Effector memory CD8-positive, alpha-beta T cell (primary cell): ENCODE results near the gene CYP2D6.
"Not testable (repeated sequence)": the region's sequence is repeated elsewhere in the genome, so short reads cannot be mapped to it uniquely, and the experiment has no call there.

Experiments used
- ATAC-seq: fragments of 150-1000 bp; cut with Tn5 transposase; replicated peaks from 2 replicates; pipeline ENCODE4 v1.10.0; 2021; ENCODE audit warnings: mild to moderate bottlenecking, moderate library complexity
- DNase-seq, 3 experiments: peaks; one replicate each; pipeline ENCODE4 v3.0.0; 2021
- H3K27ac Mint-ChIP-seq, 2 donors: one replicate each; pipeline ENCODE4 v1.8.0; 2022; ENCODE audit warnings: mild to moderate bottlenecking in 2 of 2, mixed read lengths in 2 of 2, moderate library complexity in 2 of 2
- H3K27me3 Mint-ChIP-seq, 2 donors: one replicate each; pipeline ENCODE4 v1.8.0; 2022; ENCODE audit warnings: mixed read lengths in 2 of 2
- H3K36me3 Mint-ChIP-seq: one replicate; pipeline ENCODE4 v1.8.0; 2022; ENCODE audit warnings: mild to moderate bottlenecking, moderate library complexity, mixed read lengths; ENCODE audit not compliant: insufficient read depth
- H3K4me1 Mint-ChIP-seq, 2 donors: one replicate each; pipeline ENCODE4 v1.8.0; 2022; ENCODE audit warnings: low read depth in 2 of 2, mixed read lengths in 2 of 2
- H3K4me3 Mint-ChIP-seq, 2 donors: one replicate each; pipeline ENCODE4 v1.8.0; 2022; ENCODE audit warnings: mild to moderate bottlenecking in 2 of 2, mixed read lengths in 2 of 2, moderate library complexity in 2 of 2
- H3K9me3 Mint-ChIP-seq, 2 donors: one replicate each; pipeline ENCODE4 v1.8.0; 2022; ENCODE audit warnings: mixed read lengths in 2 of 2

CYP2D6 gene

GRCh38 chr22:42138122-42138770, 7.6 kb upstream of the CYP2D6 start:
- DNase-seq (no peak), ATAC-seq (no peak)
- Mint-ChIP-seq H3K27me3 (no peaks in the 10 kb centered on the region), H3K36me3 (peaks cover 14% of the 10 kb centered on the region), H3K27ac (no peak overlapping the region), H3K9me3 (no peaks in the 10 kb centered on the region), H3K4me3 (no peak overlapping the region), H3K4me1 (no peaks in the 10 kb centered on the region)

- not testable (repeated sequence) for H3K4me3 Mint-ChIP-seq, ATAC-seq, H3K27me3 Mint-ChIP-seq, H3K9me3 Mint-ChIP-seq, DNase-seq, H3K4me1 Mint-ChIP-seq, H3K36me3 Mint-ChIP-seq, H3K27ac Mint-ChIP-seq
Measured at GRCh38 chr22:42135688-42136087, 5.1 kb upstream of the CYP2D6 start.

- Mint-ChIP-seq H3K4me3 (no peak overlapping the region), H3K27me3 (no peaks in the 10 kb centered on the region), H3K4me1 (peaks cover 0 to 3% of the 10 kb centered on the region in 2 donors), H3K27ac (no peak overlapping the region), H3K9me3 (no peaks in the 10 kb centered on the region), H3K36me3 (peaks cover 7% of the 10 kb centered on the region)
- DNase-seq (no peak), ATAC-seq (no peak)
Measured at GRCh38 chr22:42134100-42135020, 3.8 kb upstream of the CYP2D6 start.

GRCh38 chr22:42132457-42132856, 1.8 kb upstream of the CYP2D6 start:
- H3K4me1 Mint-ChIP-seq: peaks cover 0 to 3% of the 10 kb centered on the region in 2 donors
- H3K27ac Mint-ChIP-seq: no peak overlapping the region
- H3K27me3 Mint-ChIP-seq: no peaks in the 10 kb centered on the region
- DNase-seq: no peak
- H3K9me3 Mint-ChIP-seq: no peaks in the 10 kb centered on the region
- no peak overlapping the region for H3K4me3 Mint-ChIP-seq
- peaks cover 17% of the 10 kb centered on the region for H3K36me3 Mint-ChIP-seq
- ATAC-seq: no peak

- ATAC-seq (no peak), DNase-seq (no peak)
- Mint-ChIP-seq H3K36me3 (peaks cover 17% of the 10 kb centered on the region), H3K4me1 (peaks cover 0 to 3% of the 10 kb centered on the region in 2 donors), H3K9me3 (no peaks in the 10 kb centered on the region), H3K27ac (no peak overlapping the region), H3K4me3 (no peak overlapping the region), H3K27me3 (no peaks in the 10 kb centered on the region)
Measured at GRCh38 chr22:42131562-42131961, 952 bp upstream of the CYP2D6 start.

- not testable (repeated sequence) for H3K4me3 Mint-ChIP-seq, ATAC-seq, DNase-seq, H3K4me1 Mint-ChIP-seq, H3K9me3 Mint-ChIP-seq, H3K27me3 Mint-ChIP-seq, H3K27ac Mint-ChIP-seq
- peaks cover 22% of the 10 kb centered on the region for H3K36me3 Mint-ChIP-seq
Measured at GRCh38 chr22:42130182-42130581, 428 bp downstream of the CYP2D6 start.

GRCh38 chr22:42128776-42129694, 1.6 kb downstream of the CYP2D6 start:
- not testable (repeated sequence) for DNase-seq, H3K4me1 Mint-ChIP-seq, H3K4me3 Mint-ChIP-seq, ATAC-seq, H3K27me3 Mint-ChIP-seq, H3K9me3 Mint-ChIP-seq
- Mint-ChIP-seq H3K27ac (peak overlapping the region in 1 of 2 donors; percentile 54), H3K36me3 (peaks cover 22% of the 10 kb centered on the region)

- Mint-ChIP-seq H3K4me3 (peak overlapping the region in 1 of 2 donors; percentile 15), H3K27ac (peak overlapping the region in 1 of 2 donors; percentile 54), H3K36me3 (peaks cover 19% of the 10 kb centered on the region)
- DNase-seq, ATAC-seq, H3K9me3 Mint-ChIP-seq, H3K4me1 Mint-ChIP-seq, H3K27me3 Mint-ChIP-seq: not testable (repeated sequence)
Measured at GRCh38 chr22:42128007-42128406, 2.6 kb downstream of the CYP2D6 start.

- Mint-ChIP-seq H3K27me3 (no peaks in the 10 kb centered on the region), H3K27ac (no peak overlapping the region), H3K4me1 (peaks cover 0 to 3% of the 10 kb centered on the region in 2 donors), H3K9me3 (no peaks in the 10 kb centered on the region), H3K36me3 (peaks cover 19% of the 10 kb centered on the region), H3K4me3 (no peak overlapping the region)
- DNase-seq (no peak), ATAC-seq (no peak)
Measured at GRCh38 chr22:42127606-42128005, 3.0 kb downstream of the CYP2D6 start.

- ATAC-seq, H3K36me3 Mint-ChIP-seq, DNase-seq, H3K9me3 Mint-ChIP-seq, H3K4me3 Mint-ChIP-seq, H3K27ac Mint-ChIP-seq, H3K27me3 Mint-ChIP-seq: not testable (repeated sequence)
- H3K4me1 Mint-ChIP-seq: peaks cover 21 to 31% of the 10 kb centered on the region in 2 donors
Measured at GRCh38 chr22:42123529-42123928, 7.1 kb downstream of the CYP2D6 start.

GRCh38 chr22:42120231-42121021, 10.2 kb downstream of the CYP2D6 start:
- Mint-ChIP-seq H3K27ac (peak overlapping the region; percentile 11 to 94), H3K4me1 (peaks cover 21 to 32% of the 10 kb centered on the region in 2 donors), H3K4me3 (peak overlapping the region; percentile 61 to 76)
- DNase-seq (peak in 1 of 3 experiments; percentile 12), ATAC-seq (peak; percentile 86)
- H3K27me3 Mint-ChIP-seq, H3K9me3 Mint-ChIP-seq, H3K36me3 Mint-ChIP-seq: not testable (repeated sequence)

- Mint-ChIP-seq H3K36me3 (peaks cover 5% of the 10 kb centered on the region), H3K4me3 (no peak overlapping the region), H3K27me3 (no peaks in the 10 kb centered on the region), H3K9me3 (peaks cover 0 to 2% of the 10 kb centered on the region in 2 donors), H3K27ac (no peak overlapping the region), H3K4me1 (peaks cover 20 to 29% of the 10 kb centered on the region in 2 donors)
- no peak for DNase-seq
- ATAC-seq: no peak
Measured at GRCh38 chr22:42116848-42117424, 13.7 kb downstream of the CYP2D6 start.
